AG09319 (cell line): ENCODE measurements around the gene SP100.

Experiments used
- DNase-seq: peaks from one replicate; pipeline ENCODE4 v3.0.0-alpha.2; 2010; ENCODE audit warnings: low read depth; ENCODE audit errors: extremely low read depth
- TF ChIP-seq, protein P1 (sequence below): IDR thresholded peaks from 2 replicates; pipeline ENCODE4 v1.5.1; 2011; ENCODE audit warnings: low read depth, mild to moderate bottlenecking, inconsistent platforms, low read length, moderate library complexity

The SP100 gene

DNA sequence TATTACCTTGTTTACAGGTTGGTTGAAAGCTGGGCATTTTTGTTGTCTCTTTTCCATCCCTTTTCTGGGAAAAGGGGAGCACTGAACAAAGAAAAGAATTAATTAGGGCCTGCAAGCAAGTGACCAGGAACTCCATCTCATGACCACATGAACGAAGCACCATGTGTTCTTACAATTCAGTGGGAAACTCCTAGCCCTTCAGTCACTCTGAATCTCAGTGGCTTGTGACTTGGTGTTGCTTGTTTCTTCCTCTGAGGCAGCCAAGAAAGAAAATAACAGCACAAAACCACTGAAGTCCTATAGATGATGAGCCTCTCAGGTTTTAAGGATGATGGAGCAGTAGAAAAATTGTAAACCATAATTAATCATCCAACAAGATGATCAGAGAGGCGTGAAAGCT, 167.6 kb downstream of the SP100 start:
- TF ChIP-seq, protein P1, sequence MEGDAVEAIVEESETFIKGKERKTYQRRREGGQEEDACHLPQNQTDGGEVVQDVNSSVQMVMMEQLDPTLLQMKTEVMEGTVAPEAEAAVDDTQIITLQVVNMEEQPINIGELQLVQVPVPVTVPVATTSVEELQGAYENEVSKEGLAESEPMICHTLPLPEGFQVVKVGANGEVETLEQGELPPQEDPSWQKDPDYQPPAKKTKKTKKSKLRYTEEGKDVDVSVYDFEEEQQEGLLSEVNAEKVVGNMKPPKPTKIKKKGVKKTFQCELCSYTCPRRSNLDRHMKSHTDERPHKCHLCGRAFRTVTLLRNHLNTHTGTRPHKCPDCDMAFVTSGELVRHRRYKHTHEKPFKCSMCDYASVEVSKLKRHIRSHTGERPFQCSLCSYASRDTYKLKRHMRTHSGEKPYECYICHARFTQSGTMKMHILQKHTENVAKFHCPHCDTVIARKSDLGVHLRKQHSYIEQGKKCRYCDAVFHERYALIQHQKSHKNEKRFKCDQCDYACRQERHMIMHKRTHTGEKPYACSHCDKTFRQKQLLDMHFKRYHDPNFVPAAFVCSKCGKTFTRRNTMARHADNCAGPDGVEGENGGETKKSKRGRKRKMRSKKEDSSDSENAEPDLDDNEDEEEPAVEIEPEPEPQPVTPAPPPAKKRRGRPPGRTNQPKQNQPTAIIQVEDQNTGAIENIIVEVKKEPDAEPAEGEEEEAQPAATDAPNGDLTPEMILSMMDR = no peak
- DNase-seq = no peak

DNA sequence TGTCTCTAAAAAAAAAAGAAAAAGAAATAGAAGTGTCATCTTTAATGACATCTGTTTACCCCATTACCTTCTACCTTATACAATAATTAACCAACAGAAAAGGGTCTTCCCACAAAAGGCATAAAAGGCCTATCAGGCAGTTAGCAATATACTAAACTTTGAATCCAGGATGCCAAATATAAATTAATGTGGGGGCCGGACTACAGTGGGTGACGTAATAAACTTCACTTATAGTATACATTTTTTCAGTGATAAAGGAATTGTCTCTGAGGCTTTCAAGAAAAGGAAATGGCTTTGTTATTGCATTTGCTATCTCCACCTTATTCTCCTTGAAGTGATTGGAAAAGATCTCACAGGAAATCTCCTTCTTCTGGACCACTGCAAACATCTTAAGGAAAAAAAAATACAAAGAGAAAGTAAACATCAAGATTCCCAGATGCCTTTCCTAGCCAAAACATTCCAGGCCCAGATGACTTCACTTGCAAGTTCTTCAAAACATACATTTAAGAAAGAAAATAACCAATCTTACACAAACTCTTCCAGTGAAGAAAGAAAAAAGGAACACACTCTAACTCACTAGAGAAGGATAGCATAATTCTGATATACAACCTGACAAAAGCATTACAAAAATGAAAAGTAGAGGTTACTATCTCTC, 170.5 kb downstream of the SP100 start:
- no peak for DNase-seq
- TF ChIP-seq, protein P1 = no peak

DNA sequence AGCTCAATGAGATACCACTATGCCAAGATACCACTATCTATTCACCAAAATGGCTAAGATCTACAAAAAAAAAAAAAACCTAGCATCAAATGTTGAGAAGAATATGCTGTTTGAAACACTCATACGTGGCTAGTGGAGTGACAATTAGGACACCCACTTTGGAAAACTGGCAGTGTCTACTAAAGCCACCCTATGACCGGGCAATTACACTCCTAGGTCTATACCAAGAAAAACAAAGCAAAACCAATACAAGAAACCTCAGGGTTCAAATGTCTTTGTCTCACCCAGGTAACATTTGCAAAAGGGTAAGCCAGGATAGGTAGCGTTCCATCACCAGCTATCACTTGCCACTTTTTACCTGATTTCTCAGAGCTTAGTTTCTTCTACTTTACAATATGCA, 173.0 kb downstream of the SP100 start:
- DNase-seq = no peak
- TF ChIP-seq, protein P1 = no peak

DNA sequence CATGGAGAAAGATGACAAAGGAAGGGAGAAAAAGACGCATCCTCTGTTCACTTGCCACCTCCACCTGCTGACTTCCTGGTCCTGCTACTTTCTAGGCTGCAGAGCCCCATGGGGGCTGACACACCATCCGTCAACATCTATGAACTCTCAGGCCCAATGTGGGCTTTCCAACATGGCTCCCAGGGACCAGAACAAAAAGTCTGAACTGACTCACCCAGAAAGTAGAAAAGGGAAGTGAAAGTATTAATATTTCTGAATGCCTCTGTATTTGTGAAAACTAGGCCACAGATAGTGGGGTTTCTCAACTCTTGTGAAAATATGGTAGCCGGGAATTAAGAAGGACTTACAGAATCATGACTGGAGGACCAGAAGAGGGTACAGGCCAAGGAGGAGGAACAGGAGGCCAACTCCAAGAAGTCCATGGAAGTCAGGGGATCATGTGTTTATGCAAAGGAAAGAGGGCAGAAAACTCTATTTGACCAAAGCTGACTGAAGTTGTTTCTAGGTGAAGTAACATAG, 173.6 kb downstream of the SP100 start:
- DNase-seq = no peak
- TF ChIP-seq, protein P1 = no peak

DNA sequence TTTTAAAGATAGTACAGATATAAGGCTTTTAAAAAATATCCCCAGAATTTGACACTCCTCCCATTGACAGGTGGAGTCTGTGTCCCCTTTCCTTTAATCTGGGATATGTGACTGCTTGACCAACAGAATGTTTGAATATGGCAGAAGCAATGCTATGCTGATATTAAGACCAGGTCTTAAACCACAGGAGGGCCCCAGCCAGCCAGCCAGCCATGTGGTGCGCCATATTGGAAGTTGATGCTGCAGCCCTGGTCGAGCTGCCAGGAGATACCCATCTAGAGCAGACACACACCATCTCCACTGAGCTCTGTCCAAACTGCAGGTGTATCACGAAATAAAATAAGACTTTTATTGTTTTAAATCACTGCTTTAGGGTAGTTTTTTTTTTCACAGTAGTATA, 174.3 kb downstream of the SP100 start:
- TF ChIP-seq, protein P1 = no peak

DNA sequence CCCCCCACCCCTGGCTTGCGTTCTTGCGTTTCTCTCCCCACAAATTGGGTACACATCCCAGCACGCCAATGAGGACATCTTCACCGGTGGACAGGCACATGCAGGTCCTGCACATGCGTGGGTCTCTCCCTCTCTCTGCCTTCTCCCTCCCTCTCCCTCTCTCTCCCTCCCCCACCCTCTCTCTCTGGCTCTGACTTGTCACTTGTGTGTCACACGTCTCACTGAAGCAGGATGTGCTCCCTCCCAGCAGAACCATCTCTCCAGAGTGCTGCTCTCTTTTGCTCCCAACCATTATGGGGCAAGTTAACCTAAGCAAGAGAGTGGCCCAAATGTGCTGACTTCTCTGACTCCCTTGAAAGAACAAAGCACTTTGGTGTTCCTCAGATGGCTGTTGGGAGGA, 175.8 kb downstream of the SP100 start:
- DNase-seq = no peak
- TF ChIP-seq, protein P1 = no peak

More for the DNA sequence above, 174.3 kb downstream of the SP100 start:
- no peak for DNase-seq

DNA sequence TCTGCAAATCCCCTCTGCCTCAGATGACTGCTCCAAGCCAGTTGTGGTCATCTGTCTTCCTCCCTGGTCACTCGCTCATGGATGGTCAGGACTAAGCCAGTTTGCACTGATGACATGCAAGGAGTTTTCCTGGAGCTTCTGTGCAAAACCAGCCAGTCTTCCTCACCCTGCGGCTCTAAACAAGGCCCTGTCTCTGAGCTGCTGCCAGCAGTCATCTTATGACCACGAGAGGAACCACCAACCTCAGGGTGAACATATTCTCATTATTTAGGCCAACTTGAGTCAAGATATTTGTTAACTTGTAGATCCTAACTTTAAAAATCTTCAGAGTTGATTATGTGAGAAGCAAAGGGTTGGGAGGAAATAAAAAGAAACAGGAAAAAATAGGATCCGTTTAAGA, 176.8 kb downstream of the SP100 start:
- no peak for DNase-seq
- TF ChIP-seq, protein P1 = no peak
